Progenitor cell of endocrine pancreas (in vitro differentiated cells): ENCODE data around the gene OSGIN1. TPM values are rescaled to one million over a fixed set of nuclear protein-coding genes. Genes with fewer than 3 reads are reported as not detected.

Experiments
- DNase-seq: peaks from one replicate; pipeline ENCODE4 v3.0.0; 2021; ENCODE audit warnings: low spot score; ENCODE audit not compliant: unreplicated experiment
- H3K27ac Mint-ChIP-seq: 2 replicates; pipeline ENCODE4 v1.8.0; 2021; ENCODE audit warnings: mild to moderate bottlenecking, moderate library complexity, mixed read lengths
- H3K27me3 Mint-ChIP-seq: 2 replicates; pipeline ENCODE4 v1.8.0; 2021; ENCODE audit warnings: mixed read lengths
- H3K36me3 Mint-ChIP-seq: 2 replicates; pipeline ENCODE4 v1.8.0; 2022; ENCODE audit warnings: mixed read lengths; ENCODE audit not compliant: insufficient read depth
- H3K4me1 Mint-ChIP-seq: 2 replicates; pipeline ENCODE4 v1.8.0; 2021; ENCODE audit warnings: low read depth, mixed read lengths
- H3K4me3 Mint-ChIP-seq: 2 replicates; pipeline ENCODE4 v1.8.0; 2021; ENCODE audit warnings: low read depth, mild to moderate bottlenecking, moderate library complexity, mixed read lengths
- H3K9me3 Mint-ChIP-seq: 2 replicates; pipeline ENCODE4 v1.8.0; 2021; ENCODE audit warnings: low read depth, mixed read lengths
- total RNA-seq: library from RNA; stranded (reverse); gene quantifications from 2 replicates; pipeline ENCODE4 v1.2.1, GENCODE V29; 2021
- TF ChIP-seq, protein P1 (sequence below): fragments of 200-600 bp; sonication (generic); IDR thresholded peaks from one replicate; pipeline ENCODE4 v1.5.0; 2021; ENCODE audit warnings: antibody characterized with exemption, mild to moderate bottlenecking; ENCODE audit not compliant: unreplicated experiment

Gene OSGIN1
- total RNA-seq, 1 donor from 2014 or later, result 2.7 TPM

DNA sequence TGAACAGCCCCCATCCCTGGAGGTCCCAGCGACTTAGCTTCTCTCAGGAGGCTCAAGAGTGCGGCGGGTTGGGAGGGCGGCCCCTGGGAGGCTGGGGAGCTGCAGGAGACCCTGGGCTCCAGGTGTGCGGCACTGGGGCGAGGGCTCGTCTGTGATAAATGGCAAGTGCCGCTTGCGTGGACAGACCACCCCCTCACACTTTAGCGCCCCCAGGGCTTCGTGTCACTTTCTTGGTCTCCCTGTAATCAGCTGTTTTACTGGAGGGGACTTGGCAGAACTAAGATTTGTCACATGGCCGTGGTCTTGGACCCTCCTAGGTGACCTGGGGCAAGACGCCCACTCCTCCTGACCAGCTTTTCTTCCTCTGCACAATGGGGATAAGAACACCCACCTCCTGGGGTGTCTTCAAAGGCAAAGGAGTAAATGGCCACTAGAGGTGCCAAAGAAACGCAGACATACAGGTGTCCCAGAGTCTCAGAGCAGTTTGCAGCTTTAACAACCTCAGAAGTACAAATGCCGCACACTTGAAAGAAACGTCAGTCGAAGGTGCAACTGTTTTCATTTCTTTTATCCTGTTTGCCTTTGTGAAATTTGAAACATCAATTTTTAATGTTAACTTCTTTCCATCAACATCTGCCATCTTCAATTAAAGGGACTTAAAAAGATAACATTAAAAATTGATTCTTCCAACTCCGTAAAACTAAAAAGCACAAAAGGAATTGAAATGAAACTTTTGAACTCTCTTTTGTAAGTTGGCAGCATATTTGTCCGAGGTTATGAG lies 946 bp downstream of the OSGIN1 start:
- Mint-ChIP-seq H3K27me3 (peaks cover 7% of the 10 kb centered on the region), H3K9me3 (no peaks in the 10 kb centered on the region), H3K27ac (peak overlapping the region; percentile 87), H3K36me3 (no peaks in the 10 kb centered on the region), H3K4me3 (peak overlapping the region; percentile 55), H3K4me1 (peaks cover 8% of the 10 kb centered on the region)
- TF ChIP-seq, protein P1, sequence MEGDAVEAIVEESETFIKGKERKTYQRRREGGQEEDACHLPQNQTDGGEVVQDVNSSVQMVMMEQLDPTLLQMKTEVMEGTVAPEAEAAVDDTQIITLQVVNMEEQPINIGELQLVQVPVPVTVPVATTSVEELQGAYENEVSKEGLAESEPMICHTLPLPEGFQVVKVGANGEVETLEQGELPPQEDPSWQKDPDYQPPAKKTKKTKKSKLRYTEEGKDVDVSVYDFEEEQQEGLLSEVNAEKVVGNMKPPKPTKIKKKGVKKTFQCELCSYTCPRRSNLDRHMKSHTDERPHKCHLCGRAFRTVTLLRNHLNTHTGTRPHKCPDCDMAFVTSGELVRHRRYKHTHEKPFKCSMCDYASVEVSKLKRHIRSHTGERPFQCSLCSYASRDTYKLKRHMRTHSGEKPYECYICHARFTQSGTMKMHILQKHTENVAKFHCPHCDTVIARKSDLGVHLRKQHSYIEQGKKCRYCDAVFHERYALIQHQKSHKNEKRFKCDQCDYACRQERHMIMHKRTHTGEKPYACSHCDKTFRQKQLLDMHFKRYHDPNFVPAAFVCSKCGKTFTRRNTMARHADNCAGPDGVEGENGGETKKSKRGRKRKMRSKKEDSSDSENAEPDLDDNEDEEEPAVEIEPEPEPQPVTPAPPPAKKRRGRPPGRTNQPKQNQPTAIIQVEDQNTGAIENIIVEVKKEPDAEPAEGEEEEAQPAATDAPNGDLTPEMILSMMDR, result peak; percentile 55
- no peak for DNase-seq

DNA sequence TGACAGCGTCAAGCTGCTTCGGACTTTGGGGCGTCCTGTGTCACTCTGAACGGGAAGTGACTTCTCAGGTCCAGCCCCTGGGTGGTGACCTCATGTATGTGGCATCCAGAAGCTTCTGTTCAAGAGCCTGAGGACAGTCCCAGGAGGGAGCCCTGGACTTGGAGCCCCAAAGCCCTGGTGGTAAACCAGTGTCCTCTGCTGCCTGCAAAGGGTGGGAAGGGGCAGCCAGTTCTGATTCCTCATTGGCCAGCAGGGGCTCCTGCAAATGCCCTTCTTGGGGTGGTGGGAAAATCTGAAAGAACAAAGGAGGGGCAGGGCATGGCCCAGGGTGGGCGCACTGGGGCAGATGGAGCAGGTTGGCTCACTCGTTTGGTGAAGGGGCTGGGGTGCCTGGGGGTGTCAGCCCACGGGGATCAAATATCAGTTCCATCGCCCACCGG lies 1.6 kb downstream of the OSGIN1 start:
- TF ChIP-seq, protein P1, result no peak
- Mint-ChIP-seq H3K9me3 (no peaks in the 10 kb centered on the region), H3K4me1 (peaks cover 7% of the 10 kb centered on the region), H3K27ac (peak overlapping the region; percentile 13), H3K27me3 (peaks cover 7% of the 10 kb centered on the region), H3K36me3 (no peaks in the 10 kb centered on the region), H3K4me3 (no peak overlapping the region)
- no peak for DNase-seq

DNA sequence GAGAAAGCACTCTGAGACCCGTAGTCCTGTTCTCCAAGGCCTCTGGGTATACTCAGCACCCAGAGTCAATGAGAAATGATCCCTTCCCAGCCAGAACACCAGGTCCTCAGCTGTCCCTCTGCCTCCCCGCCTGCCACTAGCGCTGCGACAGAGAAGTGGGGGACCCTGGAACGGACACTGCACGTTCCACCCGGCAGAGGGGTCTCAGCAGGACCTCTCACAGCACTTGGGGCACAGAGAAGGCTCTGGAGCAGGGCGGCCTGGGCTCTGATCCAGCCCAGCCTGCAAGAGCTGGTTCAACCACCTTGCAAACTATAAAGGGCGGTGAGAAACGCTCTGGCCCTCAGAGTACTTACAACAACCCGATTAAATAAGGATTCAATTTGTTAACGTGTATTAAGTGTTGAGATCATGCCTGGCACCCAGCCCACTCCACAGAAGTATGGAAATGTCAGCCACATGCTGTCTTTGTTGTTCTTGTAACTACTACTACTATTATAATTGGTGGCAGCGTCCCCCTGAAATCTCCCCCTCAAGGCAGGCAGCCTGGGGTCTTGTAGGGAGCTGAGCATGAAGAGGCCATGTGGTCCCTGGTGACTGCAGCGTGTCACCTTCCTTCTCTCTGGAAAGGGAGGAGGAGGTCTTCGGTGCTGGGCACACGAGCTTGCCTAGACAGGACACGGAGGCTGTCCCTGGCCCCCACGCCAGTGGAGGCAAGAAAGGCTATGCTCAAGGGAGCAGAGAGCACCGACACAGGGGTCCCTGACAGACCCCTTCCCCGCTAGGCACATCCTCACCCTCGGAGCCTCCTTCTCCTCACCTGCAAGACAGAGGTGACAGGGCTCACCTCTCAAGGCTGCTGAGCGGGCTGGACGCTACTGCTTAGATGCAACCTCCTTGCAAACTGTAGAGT lies 2.4 kb downstream of the OSGIN1 start:
- Mint-ChIP-seq H3K9me3 (no peaks in the 10 kb centered on the region), H3K36me3 (no peaks in the 10 kb centered on the region), H3K27me3 (peaks cover 7% of the 10 kb centered on the region), H3K4me3 (no peak overlapping the region), H3K4me1 (peaks cover 7% of the 10 kb centered on the region), H3K27ac (no peak overlapping the region)
- no peak for DNase-seq
- TF ChIP-seq, protein P1, result no peak

DNA sequence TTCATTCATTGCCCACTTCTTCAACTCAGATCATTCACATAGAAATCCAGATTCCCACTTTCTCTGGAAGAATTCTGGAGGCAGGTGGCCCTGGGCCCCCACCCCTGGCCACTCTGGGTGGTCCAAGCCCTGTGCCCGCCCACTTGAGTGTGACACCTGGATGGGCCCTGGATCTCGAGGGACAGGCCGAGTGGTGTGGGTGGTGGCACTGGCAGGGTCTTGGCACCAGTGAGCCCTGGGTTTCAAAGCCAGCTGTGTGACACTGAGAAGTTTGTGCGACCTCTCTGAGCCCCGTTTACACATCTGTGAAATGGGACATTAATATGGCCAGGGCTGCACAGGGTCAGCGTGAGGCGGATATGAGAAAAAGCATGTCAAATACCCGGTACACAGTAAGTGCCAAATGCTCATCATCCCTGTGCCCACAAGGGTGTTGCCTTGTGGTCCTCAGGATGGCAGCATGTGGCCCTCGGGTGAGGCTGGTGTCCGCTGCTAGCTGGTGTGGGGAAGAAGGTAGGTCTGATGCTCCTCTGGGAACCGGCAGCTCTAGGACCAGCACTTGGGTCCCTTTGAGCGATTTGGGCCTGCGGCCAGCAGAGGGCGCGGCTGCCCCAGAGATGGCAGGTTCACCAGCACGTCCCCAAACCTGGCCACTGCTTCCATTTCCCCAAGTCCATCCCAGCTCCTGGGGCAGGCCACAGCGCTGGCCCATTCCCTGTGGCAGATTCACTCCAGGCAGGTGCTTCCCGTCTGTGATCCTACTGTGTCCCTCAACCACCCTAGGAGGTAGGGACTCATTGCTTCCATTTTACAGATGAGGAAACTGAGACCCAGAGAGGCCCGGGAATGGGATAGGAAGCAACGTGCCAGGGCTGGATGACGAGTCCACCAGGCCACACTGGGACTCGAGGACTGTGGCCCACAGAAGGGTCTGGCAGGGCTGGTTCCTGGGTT lies 3.6 kb downstream of the OSGIN1 start:
- TF ChIP-seq, protein P1, result peak; percentile 93
- Mint-ChIP-seq H3K36me3 (no peaks in the 10 kb centered on the region), H3K4me3 (no peak overlapping the region), H3K4me1 (peaks cover 7% of the 10 kb centered on the region), H3K27me3 (peaks cover 7% of the 10 kb centered on the region), H3K9me3 (no peaks in the 10 kb centered on the region), H3K27ac (no peak overlapping the region)
- DNase-seq, result peak; percentile 79
